Lung (tissue), 12 donors: ENCODE results near the gene CYSRT1. TPM values are rescaled to one million over a fixed set of nuclear protein-coding genes. Genes with fewer than 3 reads are reported as not detected.

Experiments
- ATAC-seq: fragments of 200-7000 bp; cut with Tn5 transposase; one replicate; pipeline ENCODE4 v1.9.1; 2020; ENCODE audit warnings: moderate number of reproducible peaks; ENCODE audit not compliant: insufficient read depth, low FRiP score
- DNase-seq, 3 donors: peaks; one replicate each; pipeline ENCODE4 v3.0.0-alpha.2; 2013 to 2017
- H3K27ac ChIP-seq, 2 donors: one replicate each; pipeline ENCODE4 v1.5.1; 2013; ENCODE audit warnings: mild to moderate bottlenecking in 2 of 2, moderate library complexity in 2 of 2, control low read depth in 1 of 2, inconsistent platforms in 1 of 2, low read depth in 1 of 2, low read length in 1 of 2
- H3K27me3 ChIP-seq, 3 donors: one replicate each; pipeline ENCODE4 v1.5.1; 2013; ENCODE audit warnings: low read length in 2 of 3; ENCODE audit not compliant: control insufficient read depth in 3 of 3, insufficient read depth in 3 of 3
- H3K36me3 ChIP-seq, 4 donors: one replicate each; pipeline ENCODE4 v1.5.1; 2013; ENCODE audit warnings: low read length in 4 of 4, mild to moderate bottlenecking in 1 of 4, moderate library complexity in 1 of 4; ENCODE audit not compliant: control insufficient read depth in 4 of 4, insufficient read depth in 4 of 4
- H3K4me1 ChIP-seq, 5 donors: one replicate each; pipeline ENCODE4 v1.5.1; 2013; ENCODE audit warnings: low read length in 5 of 5, mild to moderate bottlenecking in 2 of 5, moderate library complexity in 1 of 5; ENCODE audit not compliant: control insufficient read depth in 5 of 5, insufficient read depth in 5 of 5
- H3K4me3 ChIP-seq: one replicate; pipeline ENCODE4 v1.5.1; 2013; ENCODE audit warnings: mild to moderate bottlenecking, control low read depth, moderate library complexity
- H3K9ac ChIP-seq, 2 donors: one replicate each; pipeline ENCODE4 v1.5.1; 2013; ENCODE audit warnings: low read length in 2 of 2, control low read depth in 1 of 2; ENCODE audit not compliant: insufficient read depth in 1 of 2
- H3K9me3 ChIP-seq, 4 donors: one replicate each; pipeline ENCODE4 v1.5.1; 2013; ENCODE audit warnings: low read length in 3 of 4, mild to moderate bottlenecking in 1 of 4, moderate library complexity in 1 of 4; ENCODE audit not compliant: control insufficient read depth in 4 of 4, insufficient read depth in 3 of 4
- WGBS, 2 donors: extraction: QIAGEN DNeasy Blood & Tissue Kit; methylation state at CpG; one replicate each; pipeline ENCODE4 v1.1.7; 2013; 5-methylcytosine and 5-hydroxymethylcytosine counted together
- polyA plus RNA-seq, 2 donors: library from polyadenylated mRNA; stranded (reverse); fragments of 200-250 nt; gene quantifications; one replicate each; pipeline ENCODE4 v1.2.1, GENCODE V29; 2013
- total RNA-seq, 2 donors: library from RNA; depleted of rRNA in 1 of 2; stranded (reverse); fragments of >200 nt in 1 of 2; gene quantifications; one replicate each; pipeline ENCODE4 v1.2.1, GENCODE V29; 2014 to 2021
- TF ChIP-seq, protein P1 (sequence below): IDR thresholded peaks from 2 replicates; pipeline ENCODE4 v1.5.1; 2012; ENCODE audit warnings: mild to moderate bottlenecking; ENCODE audit errors: control extremely low read depth, extremely low read depth
- donor health status: control.
- donor health status: control.
- donor health status: Bipolar disorder and iron deficiency.
- donor health status: healthy.
- donor health status: DM: yes; HTN: yes; CAD: no.

The CYSRT1 gene
- total and polyA plus RNA-seq, 4 donors: 0.70 to 2.7 (median 0.92) TPM; not detected in 1

GRCh38 chr9:137178201-137178938 lies 46.6 kb upstream of the CYSRT1 start:
- Histone ChIP-seq H3K36me3 (peaks cover 8 to 58% (median 17%) of the 10 kb centered on the region in 4 donors), H3K9me3 (peaks cover 0 to 2% (median 0%) of the 10 kb centered on the region in 4 donors), H3K9ac (no peak overlapping the region), H3K27ac (no peak overlapping the region), H3K4me1 (peaks cover 0 to 5% (median 0%) of the 10 kb centered on the region in 5 donors), H3K4me3 (no peak overlapping the region), H3K27me3 (no peaks in the 10 kb centered on the region)
- no peak for ATAC-seq
- DNase-seq: no peak
- WGBS, 2 donors: 92 to 93% methylated on average over 23 of the region's 23 CpGs
- TF ChIP-seq, protein P1, sequence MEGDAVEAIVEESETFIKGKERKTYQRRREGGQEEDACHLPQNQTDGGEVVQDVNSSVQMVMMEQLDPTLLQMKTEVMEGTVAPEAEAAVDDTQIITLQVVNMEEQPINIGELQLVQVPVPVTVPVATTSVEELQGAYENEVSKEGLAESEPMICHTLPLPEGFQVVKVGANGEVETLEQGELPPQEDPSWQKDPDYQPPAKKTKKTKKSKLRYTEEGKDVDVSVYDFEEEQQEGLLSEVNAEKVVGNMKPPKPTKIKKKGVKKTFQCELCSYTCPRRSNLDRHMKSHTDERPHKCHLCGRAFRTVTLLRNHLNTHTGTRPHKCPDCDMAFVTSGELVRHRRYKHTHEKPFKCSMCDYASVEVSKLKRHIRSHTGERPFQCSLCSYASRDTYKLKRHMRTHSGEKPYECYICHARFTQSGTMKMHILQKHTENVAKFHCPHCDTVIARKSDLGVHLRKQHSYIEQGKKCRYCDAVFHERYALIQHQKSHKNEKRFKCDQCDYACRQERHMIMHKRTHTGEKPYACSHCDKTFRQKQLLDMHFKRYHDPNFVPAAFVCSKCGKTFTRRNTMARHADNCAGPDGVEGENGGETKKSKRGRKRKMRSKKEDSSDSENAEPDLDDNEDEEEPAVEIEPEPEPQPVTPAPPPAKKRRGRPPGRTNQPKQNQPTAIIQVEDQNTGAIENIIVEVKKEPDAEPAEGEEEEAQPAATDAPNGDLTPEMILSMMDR: no peak

DNA sequence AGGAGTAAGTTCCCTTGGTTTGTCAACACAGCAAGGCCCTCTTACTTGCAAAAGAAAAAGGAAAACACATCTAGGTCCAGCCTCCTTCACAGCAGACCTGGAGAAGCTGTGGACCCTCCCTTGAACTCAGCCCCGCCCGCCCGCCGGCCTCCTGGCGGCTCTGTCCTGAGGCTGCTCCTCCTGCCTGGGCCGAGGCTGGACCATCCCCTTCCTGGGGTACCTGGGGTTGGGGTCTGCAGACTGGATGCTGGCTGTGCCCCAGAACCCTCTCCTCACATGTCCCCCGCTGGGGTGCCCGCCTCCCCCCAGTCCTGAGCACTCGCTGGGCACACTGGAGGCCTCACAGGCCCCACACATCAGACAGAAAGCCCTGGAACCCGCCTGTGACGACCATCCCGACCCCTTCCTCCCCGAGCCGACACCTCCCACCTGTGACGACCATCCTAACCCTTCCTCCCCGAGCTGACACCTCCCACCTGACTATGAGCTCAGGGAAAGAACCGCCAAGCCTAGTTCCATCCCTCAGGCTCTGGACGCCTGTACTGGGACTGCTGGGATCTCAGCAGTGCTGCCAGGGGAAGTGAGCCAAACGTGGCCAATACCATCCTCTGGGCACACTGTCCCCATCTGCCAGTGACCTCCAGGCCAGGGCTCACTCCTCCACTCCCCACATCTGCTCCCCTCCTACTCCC lies 45.9 kb upstream of the CYSRT1 start:
- peaks cover 0 to 5% (median 0%) of the 10 kb centered on the region in 5 donors for H3K4me1 ChIP-seq
- H3K9ac ChIP-seq: no peak overlapping the region
- H3K4me3 ChIP-seq: no peak overlapping the region
- peaks cover 8 to 65% (median 24%) of the 10 kb centered on the region in 4 donors for H3K36me3 ChIP-seq
- H3K27ac ChIP-seq: no peak overlapping the region
- ATAC-seq: no peak
- no peak for DNase-seq
- WGBS, 2 donors: 91 to 94% methylated on average over 19 of the region's 19 CpGs
- H3K9me3 ChIP-seq: peaks cover 0 to 2% (median 0%) of the 10 kb centered on the region in 4 donors
- TF ChIP-seq, protein P1: no peak
- H3K27me3 ChIP-seq: no peaks in the 10 kb centered on the region

GRCh38 chr9:137179761-137180160 lies 45.2 kb upstream of the CYSRT1 start:
- H3K36me3 ChIP-seq: peaks cover 8 to 72% (median 27%) of the 10 kb centered on the region in 4 donors
- H3K27ac ChIP-seq: no peak overlapping the region
- H3K27me3 ChIP-seq: no peaks in the 10 kb centered on the region
- no peak overlapping the region for H3K9ac ChIP-seq
- H3K9me3 ChIP-seq: peaks cover 0 to 2% (median 0%) of the 10 kb centered on the region in 4 donors
- TF ChIP-seq, protein P1: no peak
- no peak for ATAC-seq
- no peak overlapping the region for H3K4me3 ChIP-seq
- WGBS, 2 donors: 96 to 97% methylated on average over 15 to 17 of the region's 17 CpGs
- DNase-seq: no peak
- H3K4me1 ChIP-seq: peaks cover 0 to 5% (median 0%) of the 10 kb centered on the region in 5 donors
